HL-60 (cell line): ENCODE data around the gene AK8.

Experiments
- POLR2AphosphoS5 ChIP-seq: IDR thresholded peaks from 2 replicates; pipeline ENCODE4 v1.6.1; 2012; ENCODE audit warnings: low read depth
- SPI1 ChIP-seq: IDR thresholded peaks from 2 replicates; pipeline ENCODE4 v1.6.1; 2012; ENCODE audit warnings: low read depth, mild to moderate bottlenecking, borderline replicate concordance
- TF ChIP-seq, protein P1 (sequence below): IDR thresholded peaks from 2 replicates; pipeline ENCODE4 v1.6.1; 2012; ENCODE audit warnings: low read depth; ENCODE audit not compliant: insufficient replicate concordance
- TF ChIP-seq, protein P2 (sequence below): IDR thresholded peaks from one replicate; pipeline ENCODE4 v1.5.1; 2011; ENCODE audit warnings: low read length, control low read depth, inconsistent platforms; ENCODE audit not compliant: insufficient read depth

DNA sequence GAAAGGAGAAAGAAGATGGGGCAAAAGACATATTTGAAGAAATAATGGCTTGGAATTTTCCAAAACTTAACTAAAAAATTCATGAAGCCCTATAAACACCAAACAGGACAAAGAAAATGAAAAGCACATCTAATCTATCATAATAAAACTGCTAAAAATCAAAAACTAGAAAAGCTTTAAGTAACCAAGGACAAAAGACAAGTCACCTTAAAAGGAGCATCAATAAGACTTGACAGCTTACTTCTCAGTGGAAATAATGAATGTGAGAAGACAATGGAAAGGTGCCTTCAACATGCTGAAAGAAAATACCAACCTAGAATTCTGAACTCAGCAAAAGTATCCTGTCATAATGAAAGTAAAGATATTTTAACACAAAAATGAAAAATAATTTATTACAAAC, 180.9 kb downstream of the AK8 start:
- TF ChIP-seq, protein P1, sequence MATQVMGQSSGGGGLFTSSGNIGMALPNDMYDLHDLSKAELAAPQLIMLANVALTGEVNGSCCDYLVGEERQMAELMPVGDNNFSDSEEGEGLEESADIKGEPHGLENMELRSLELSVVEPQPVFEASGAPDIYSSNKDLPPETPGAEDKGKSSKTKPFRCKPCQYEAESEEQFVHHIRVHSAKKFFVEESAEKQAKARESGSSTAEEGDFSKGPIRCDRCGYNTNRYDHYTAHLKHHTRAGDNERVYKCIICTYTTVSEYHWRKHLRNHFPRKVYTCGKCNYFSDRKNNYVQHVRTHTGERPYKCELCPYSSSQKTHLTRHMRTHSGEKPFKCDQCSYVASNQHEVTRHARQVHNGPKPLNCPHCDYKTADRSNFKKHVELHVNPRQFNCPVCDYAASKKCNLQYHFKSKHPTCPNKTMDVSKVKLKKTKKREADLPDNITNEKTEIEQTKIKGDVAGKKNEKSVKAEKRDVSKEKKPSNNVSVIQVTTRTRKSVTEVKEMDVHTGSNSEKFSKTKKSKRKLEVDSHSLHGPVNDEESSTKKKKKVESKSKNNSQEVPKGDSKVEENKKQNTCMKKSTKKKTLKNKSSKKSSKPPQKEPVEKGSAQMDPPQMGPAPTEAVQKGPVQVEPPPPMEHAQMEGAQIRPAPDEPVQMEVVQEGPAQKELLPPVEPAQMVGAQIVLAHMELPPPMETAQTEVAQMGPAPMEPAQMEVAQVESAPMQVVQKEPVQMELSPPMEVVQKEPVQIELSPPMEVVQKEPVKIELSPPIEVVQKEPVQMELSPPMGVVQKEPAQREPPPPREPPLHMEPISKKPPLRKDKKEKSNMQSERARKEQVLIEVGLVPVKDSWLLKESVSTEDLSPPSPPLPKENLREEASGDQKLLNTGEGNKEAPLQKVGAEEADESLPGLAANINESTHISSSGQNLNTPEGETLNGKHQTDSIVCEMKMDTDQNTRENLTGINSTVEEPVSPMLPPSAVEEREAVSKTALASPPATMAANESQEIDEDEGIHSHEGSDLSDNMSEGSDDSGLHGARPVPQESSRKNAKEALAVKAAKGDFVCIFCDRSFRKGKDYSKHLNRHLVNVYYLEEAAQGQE: no peak
- TF ChIP-seq, protein P2, sequence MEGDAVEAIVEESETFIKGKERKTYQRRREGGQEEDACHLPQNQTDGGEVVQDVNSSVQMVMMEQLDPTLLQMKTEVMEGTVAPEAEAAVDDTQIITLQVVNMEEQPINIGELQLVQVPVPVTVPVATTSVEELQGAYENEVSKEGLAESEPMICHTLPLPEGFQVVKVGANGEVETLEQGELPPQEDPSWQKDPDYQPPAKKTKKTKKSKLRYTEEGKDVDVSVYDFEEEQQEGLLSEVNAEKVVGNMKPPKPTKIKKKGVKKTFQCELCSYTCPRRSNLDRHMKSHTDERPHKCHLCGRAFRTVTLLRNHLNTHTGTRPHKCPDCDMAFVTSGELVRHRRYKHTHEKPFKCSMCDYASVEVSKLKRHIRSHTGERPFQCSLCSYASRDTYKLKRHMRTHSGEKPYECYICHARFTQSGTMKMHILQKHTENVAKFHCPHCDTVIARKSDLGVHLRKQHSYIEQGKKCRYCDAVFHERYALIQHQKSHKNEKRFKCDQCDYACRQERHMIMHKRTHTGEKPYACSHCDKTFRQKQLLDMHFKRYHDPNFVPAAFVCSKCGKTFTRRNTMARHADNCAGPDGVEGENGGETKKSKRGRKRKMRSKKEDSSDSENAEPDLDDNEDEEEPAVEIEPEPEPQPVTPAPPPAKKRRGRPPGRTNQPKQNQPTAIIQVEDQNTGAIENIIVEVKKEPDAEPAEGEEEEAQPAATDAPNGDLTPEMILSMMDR: no peak
- no peak for TF ChIP-seq SPI1
- no peak for TF ChIP-seq POLR2AphosphoS5
